ENCODE measurements around the gene ZNF318.
"Not testable (repeated sequence)": the region's sequence is repeated elsewhere in the genome, so short reads cannot be mapped to it uniquely, and the experiment has no call there.

ZNF318 gene

DNA sequence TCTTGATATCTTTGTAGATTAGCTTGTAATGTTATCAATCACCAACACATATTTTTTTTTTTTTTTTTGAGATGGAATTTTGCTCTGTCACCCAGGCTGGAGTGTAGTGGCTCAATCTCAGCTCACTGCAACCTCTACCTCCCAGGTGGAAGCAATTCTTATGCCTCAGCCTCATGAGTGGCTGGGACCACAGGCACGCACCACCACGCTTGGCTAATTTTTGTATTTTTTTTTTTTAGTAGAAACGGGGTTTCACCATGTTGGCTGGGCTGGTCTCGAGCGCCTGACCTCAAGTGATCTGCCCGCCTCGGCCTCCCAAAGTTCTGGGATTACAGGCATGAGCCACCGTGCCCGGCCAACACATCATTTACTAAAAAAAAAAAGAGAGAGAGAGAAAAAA is 11.4 kb upstream of the ZNF318 start:
- DNase-seq, result not testable (repeated sequence)

DNA sequence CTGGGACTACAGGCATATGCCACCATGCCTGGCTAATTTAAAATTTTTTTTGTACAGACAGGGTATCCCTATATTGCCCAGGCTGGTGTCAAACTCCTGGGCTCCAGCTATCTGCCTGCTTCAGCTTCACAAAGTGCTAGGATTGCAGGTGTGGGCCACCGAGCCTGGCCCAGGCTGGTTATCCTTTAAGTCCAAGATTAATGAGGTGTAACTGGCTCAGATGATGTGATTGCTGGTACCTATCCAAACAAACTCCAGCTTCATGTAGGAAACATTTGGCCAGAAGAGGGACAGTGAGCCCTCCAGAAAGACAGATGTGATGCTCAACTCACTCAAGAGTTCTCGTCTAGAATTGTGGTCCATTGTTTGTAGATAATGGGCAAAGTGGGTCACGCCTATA is 9.2 kb upstream of the ZNF318 start:
- DNase-seq, result no peak

DNA sequence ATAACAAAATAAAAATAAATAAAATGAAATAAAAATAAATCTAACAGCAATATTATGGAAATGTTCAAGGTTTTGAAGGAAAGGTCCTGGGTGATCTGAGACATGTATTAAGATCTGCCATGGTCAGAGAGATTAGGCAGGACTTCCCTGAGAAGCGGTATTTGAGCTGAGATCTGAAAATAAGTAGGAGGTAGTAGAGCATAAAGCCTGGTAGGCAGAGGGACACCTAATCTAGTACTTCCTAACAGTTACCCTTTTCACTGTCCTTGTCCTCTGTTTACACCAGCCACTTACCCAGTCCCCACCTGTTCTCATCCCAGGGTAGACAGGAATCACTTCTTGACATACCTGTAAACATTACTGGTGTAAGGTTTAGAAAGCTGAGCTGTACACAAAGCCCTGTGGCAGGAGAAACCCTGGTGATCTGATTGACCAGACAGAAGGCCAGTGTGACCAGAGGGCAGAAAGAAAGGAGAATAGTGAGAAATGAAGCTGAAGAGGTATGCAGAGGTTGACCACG is 8.3 kb upstream of the ZNF318 start:
- no peak for DNase-seq

DNA sequence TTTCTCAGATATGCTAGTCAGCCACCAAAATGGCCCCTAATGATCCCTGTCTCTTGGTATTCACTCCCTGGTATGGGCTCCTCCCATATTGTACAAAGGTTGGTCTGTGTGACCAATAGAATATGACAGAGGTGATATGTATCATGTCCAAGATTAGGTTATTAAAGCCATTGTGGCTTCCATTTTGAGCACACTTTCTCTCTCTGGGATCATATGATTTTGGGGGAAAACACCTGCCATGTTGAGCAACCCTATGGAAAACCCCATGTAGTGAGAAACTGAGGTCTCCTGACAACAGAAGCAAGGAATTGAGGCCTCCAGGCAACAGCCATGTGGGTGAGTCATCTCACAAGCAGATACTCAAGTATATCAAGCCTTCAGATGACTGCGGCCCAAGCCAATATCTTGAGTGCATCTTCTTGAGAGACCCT is 7.1 kb upstream of the ZNF318 start:
- DNase-seq, result no peak

DNA sequence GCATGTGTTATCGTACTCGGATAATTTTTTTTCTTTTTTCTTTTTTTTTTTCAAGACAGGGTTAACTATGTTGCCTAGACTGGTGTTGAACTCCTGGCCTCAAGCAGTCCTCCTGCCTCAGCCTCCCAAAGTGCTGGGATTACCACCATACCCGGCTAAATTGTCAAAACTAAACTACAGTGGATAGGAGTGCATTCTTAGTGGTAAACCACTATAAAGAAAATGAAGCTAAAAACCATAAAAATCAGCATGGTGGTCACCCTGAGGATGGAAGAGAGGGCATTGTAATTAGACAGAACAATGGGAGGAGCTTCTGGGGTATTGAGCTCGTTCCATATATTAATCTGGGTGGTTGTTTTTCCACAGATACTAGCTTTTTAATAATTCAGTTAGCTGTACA is 6.2 kb upstream of the ZNF318 start:
- no peak for DNase-seq

DNA sequence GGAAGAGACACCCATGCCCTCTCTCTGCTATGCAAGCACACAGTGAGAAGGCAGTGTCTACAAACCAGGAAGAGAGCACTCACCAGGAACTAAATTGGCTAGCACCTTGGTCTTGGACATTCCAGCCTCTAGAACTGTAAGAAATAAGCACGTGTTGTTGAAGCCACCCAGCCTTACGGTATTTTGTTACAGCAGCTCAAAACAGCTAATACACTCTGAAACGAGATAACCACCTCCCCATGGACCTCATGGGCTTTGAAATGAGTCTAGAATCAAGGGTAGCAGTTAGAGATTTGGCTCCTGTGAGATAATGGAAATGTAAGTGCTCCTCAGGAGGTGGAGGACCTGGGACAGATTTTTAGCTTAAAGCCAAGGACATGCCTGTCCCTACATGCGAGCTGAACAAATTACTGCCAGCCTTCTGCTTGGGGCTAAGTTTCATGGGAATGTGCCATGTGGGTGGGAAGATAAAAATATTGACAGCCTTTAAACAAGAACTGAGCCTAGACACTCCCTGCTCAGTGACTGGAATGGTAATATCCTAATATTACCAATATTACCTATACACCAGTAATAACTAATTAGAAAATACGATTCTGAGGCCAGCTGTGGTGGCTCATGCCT is 3.9 kb upstream of the ZNF318 start:
- no peak for DNase-seq

DNA sequence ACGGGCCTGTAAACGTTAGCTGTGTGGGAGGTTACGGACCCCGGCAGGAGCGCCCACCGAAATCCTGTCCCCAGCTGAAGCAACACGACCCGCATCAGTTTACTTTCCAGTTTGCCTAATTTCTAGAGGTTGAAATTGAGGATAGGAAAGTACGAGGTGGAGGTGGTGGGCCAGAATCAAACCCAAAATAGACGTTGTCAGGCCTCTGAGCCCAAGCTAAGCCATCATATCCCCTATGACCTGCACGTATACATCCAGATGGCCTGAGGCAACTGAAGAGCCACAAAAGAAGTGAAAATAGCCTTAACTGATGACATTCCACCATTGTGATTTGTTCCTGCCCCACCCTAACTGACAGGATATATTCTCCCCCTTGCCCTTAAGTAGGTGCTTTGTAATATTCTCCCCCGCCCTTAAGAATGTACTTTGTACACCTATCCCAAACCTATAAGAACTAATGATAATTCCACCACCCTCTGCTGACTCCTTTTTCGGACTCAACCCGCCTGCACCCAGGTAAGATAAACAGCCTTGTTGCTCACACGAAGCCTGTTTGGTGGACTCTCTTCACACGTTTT is 645 bp upstream of the ZNF318 start:
- not testable (repeated sequence) for DNase-seq

DNA sequence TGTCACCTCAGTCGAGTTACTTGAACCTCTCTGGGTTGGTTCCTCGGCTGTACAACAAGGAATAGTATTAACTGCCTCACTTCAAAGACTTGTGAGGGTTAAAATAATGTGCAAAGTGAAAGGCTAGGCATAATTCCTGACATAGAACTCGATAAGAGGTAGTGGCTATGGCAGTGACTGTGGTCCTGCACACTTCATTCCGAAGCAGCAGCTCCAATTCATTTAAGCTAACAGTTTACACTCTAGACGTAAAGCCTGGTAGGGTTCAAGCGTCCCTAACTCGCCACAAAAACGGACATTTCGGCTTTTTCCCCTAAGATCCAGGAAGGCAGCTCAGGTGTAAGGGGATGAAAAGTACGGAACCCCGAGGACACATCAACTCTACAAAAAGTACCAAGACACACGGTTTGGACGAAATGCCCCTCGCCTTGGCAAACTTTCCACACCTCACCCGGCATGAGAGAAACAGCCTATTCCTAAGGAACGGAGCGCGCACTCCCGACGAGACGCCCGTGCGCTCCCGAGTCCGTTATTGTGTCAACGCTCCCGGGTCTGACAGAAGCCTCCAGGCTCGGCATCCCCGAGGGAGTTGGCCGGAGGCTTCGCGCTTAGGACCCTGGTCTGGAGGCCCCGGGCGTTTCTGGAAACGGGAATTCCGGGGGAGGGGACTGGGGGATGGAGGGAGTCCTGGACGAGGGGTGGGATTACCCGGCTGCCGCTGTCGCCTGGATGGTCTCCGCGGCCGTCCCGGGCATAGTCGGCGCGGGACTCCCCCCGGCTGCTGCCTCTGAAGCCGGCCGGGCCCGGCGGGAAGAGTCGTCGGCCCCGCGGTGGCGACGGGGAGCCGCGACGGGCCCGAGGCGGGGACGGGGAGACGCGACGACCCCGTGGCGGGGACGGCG is 937 bp downstream of the ZNF318 start:
- DNase-seq, result peak; percentile 7

DNA sequence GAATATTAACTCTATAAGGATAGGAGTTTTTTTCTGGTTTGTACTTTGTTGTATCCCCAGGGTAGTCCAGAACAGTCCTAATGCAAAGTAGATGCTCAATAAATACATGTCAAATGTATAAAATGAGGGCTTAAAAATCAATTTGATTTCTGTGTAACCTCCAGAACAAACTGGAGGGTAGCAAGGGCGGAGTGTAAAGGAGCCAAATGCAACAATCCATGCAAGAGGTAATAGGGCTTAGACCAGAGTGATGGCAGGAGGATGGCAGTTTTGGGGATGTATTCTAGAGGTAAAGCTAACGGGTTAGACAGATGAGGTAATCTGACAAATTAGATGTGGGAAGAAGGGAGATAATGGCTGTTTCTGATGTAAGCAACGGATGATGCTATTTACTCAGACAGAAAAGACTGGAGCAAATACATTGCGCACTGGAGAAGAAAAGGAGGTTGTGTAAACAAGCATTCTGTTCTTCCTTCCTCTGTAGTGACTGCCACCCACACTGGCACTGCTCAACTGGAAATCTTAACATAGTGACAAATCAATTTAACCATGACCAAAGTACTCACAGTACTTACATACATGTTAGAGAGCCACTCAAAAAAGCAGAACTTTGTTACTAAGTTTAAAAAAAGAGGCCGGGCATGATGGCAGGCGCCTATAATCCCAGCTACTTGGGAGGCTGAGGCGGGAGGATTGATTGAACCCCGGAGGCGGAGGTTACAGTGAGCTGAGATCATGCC is 2.0 kb downstream of the ZNF318 start:
- DNase-seq, result no peak

DNA sequence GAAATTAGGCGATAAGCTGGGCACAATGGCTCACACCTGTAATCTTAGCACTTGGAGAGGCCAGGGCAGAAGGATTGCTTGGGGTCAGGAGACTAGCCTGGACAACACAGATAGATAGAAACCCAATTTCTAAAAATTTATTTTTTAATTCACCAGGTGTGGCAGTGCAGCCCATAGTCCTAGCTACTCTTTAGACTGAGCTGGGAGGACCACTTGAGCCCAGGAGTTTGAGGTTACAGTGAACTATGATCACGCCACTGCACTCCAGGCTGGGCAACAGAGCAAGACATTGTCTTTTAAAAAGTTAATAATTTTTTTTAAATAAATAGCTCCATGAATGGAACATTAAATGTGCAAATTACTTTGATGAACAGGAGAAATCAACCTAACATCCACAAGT is 8.2 kb downstream of the ZNF318 start:
- no peak for DNase-seq

DNA sequence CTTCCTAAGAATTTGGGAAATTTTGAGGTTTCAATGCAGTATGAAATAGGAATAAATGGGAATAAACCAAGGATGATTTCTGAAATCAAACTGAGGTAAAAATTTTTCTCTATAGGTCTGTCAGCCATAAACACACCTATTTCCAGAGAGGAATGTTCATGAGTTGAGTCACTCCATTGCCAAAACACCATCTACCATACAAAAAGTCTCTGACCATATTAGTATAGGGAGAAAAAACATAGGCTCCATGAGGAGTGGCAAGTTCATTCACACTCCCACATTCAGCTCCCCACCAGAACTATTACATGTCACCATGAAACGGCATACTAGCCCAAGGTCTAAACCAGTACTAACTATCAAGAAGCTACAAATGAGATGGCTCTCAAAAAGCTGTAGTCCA is 9.6 kb downstream of the ZNF318 start:
- no peak for DNase-seq

DNA sequence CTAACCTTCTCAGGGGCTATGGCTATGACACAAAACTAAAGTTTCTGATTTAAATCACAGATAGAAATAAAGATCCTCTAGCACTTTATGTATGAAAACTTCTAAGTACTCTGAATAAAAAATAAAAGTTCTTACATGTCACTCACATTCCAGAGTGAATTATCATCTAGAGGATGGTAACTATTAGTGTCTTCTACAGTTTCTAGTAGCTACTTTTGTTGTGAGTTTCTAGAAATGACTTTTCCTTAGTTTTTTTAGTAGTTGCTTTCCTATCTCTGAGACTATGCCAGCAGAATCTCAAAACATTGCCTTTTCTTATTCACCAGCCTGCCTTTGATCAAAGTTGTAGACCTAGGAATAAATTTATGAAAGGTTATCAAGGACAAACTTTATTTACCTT is 10.1 kb downstream of the ZNF318 start:
- DNase-seq, result no peak

DNA sequence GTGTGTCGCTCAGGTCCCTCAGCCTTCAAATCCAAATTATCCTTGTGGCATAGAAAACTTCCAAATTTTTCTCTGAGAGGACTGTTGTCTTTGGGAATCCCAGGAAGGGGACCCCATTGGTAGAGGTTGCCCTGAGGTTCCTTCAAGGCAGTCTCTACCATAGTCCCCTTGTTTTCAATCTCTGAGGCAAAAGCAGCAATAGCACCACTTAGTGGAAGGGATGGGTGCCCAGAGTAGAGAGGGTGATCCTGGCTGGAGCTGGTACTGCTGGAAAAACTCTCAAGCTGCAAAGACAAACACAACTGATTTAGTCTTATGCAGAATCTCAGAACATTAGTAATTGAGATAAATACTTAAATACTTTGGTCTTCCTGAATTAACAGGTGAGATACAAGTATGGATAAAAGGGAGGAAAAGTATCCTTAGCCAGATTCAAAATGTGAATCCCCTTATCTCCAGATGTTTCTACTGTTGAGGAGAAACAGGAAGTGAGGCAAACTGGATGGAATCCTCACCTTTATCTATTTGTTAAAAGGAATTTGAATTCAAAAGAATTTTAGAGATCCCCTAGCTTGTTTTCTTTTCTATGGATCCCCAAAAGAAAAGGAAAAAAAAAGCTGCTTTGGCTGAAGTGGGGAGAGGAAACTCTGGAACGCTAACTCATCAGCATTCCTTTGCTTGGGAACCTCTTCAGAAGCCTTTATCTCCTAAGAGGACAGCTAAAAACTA is 13.4 kb downstream of the ZNF318 start:
- no peak for DNase-seq

DNA sequence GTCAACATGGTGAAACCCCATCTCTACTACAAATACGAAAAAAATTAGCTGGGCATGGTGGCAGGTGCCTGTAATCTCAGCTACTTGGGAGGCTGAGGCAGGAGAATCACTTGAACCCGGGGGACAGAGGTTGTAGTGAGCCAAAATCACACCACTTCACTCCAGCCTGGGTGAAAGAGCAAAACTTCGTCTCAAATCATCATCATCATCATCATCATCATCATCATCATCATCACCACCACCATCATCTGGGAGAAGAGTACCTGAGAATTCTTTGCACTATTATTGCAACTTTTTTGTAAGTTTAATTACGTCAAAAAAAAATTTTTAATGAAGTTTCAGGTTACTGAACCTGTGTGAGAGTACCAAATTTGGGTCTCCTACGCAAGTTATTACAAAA is 17.5 kb downstream of the ZNF318 start:
- not testable (repeated sequence) for DNase-seq

DNA sequence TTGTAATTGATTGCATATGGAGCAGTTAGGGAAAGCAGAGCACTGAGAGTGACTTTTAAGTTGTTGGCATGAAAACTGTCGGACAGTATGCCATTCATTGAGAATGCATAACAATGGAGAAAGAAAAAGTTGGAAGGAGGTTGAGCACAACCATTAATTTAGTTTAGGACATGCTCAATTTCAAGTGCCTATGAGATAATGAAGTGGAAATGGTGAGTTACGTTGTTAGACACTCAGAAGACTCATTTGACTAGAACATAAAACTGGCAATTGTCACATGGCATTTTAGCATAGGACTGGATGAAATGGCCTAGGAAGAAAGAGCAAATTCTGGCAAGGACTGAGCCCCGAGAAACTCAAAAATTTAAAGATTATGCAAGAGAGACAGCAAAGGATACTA is 22.0 kb downstream of the ZNF318 start:
- DNase-seq, result no peak

DNA sequence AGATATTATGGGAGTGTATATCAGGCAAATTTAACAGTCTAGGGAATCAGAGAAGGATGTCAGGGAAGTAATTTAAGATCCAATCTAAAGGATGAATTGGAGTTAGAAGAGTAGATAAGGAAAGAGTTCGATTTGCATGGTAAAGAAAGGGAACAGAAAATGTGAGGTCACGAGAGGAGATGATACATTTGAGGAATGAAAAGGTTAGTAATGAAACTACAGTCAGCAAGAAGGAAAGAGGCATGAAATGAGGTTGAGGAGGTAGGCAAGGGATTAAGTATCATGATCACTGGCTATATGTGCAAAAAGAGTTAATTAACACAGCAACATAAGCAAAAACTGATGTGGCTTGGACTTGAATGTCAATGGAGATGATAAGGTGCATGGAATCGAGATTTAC is 22.4 kb downstream of the ZNF318 start:
- DNase-seq, result no peak

DNA sequence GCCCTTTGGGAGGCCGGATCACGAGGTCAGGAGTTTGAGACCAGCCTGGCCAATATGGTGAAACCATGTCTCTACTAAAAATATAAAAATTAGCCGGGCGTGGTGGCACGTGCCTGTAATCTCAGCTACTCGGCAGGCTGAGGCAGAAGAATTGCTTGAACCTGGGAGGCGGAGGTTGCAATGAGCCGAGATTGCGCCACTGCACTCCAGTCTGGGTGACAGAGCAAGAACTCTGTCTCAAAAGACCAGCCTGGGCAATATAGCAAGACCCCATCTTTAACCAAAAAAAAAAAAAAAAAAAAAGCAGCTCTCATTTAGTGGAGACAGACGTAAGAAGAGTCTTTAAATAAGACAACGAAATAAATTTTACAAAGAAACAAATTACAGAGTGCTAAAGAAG is 23.2 kb downstream of the ZNF318 start:
- not testable (repeated sequence) for DNase-seq

DNA sequence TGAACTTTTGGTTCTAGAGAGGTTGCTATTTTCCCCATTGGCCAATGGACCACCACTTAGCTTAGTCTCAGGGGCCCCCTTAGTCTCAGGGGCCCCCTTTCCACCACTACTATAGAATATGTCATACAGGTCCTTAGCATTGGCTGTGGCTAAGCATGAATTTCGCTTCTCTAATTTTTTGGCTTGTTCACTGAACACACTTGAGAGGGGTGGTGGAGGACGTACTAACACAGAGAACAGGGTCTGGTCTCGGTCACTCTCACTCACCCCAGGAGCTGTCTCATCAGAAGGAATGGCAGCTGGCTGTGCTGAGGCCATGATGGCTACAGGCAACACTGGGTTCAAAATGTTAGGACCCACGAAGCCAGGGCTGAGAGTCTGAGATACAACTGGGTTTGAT is 30.3 kb downstream of the ZNF318 start:
- DNase-seq, result no peak

DNA sequence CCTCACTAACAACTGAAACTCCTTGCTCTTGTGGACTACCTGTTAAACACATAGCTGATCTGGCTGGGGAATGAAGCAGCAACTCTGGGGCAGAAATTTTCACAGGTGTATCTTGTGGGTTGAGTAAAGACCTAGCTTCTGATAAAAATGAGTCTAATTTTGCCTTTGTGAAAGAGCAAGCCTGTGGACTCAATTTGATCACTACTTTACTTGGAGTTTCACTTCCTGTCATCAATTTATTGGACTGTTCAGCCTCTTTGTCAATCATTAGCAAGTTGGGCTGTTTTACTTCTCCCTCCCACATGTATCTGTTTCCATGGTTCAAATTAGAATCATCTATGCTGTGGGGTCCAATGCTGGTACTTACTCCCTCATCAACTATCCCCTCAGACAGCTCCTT is 31.2 kb downstream of the ZNF318 start:
- no peak for DNase-seq

DNA sequence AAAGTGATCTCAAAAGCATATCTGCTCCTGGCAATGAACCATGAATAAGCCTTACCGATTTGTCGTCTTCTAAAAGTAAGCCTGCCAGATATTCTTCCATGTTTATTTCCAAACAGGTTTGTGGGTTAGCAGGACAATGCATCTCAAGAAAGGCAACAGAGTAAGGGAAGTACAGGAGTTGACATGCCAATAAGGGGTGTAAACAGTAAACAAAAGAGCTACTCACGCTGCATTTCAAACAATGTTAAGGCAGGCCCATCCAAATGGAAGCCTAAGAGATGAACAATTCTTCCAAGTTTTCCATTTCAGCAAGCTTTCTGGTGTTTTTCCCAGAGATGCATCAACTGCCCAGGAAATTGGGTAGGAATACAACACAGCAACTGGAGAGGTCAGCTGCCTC is 33.1 kb downstream of the ZNF318 start:
- DNase-seq, result no peak

DNA sequence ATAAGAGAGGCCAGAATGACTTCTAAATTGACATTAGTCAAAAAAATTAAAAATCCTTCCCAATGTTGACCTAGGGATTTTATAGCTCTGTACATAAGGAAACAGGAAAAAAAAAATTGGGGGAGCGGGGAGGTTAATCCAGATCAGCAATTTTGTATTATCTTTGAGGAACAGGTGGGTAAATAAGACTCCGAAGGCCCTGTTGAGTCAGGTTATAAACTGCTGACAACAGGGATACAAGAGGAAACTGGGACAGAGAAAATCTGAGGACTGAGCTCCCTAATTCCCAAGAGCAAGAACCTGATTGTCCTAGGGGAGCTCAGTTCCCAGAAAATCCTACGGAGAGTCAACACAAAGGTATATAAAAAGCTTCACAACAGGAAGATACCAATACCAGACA is 34.0 kb downstream of the ZNF318 start:
- DNase-seq, result no peak

DNA sequence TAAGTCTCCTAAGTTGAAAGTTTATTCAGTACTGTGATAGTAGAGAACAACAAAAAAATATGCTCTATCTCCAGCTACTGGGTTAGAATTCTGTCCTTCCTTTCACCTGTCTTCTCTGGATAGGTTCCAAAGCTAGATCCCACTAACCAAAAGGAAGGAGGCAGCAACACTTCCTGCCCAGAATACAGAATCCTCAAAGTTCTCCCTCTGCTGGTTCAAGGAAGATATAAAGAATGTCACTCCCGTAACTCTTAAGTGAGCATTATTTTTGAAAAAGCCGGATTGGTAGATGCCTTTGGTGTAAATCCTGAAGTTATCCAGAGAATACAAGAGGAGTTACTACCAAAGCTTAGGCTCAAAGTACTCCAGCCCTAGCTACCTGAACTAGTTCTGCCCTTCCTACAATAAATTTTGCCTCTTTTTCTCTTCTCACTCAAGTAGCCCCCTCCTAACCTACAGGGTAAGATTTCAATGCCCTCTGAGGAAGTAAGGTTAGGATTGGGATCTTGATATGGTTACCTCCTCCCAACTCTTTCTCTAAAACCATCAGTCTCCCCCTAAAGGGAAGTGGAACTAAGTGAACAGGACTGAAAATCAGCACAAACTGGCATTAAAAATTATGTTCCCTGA is 34.9 kb downstream of the ZNF318 start:
- peak; percentile 32 for DNase-seq
